GM21619 (cell line): ENCODE data around the gene ADAMTS13.
"Not testable (repeated sequence)": the region's sequence is repeated elsewhere in the genome, so short reads cannot be mapped to it uniquely, and the experiment has no call there.

Source experiments
- ATAC-seq: cut with Tn5 transposase; IDR thresholded peaks from one replicate; pipeline ENCODE4 v1.9.1; 2021; ENCODE audit not compliant: unreplicated experiment

ADAMTS13 gene

DNA sequence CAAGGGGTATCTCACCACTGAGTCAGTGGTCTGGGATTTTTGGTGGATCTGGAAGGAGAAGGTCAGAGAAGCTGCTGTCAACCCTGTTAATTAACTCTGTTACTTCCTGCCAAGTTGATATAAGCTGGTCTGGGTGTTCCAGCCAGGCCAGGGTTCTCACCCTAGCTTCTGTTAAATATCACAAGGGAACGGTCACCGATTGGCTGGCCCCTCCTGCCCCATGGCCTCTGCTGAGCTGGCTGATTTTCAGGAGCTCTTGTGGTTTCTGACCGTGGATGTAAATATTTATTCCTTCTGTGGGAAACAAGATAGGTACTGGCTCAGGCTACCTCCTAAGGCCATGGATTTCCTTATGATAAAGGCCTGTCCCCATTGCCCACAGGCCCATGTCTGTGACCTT, 1.0 kb downstream of the ADAMTS13 start:
- no peak for ATAC-seq

DNA sequence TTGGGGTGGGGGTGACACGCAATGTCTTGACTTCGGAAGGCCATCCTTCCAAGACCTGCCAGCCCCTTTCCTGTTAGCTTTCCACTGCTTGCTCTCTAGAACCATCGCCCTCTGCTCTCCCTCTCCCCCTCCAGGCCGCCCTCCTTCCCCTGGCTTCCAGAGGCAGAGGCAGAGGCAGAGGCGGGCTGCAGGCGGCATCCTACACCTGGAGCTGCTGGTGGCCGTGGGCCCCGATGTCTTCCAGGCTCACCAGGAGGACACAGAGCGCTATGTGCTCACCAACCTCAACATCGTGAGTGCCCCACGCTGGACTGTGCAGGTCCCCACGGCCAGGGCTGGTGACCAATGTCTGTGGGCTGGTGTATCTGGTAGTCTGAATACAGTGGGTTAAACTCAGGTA, 2.0 kb downstream of the ADAMTS13 start:
- ATAC-seq, result no peak

DNA sequence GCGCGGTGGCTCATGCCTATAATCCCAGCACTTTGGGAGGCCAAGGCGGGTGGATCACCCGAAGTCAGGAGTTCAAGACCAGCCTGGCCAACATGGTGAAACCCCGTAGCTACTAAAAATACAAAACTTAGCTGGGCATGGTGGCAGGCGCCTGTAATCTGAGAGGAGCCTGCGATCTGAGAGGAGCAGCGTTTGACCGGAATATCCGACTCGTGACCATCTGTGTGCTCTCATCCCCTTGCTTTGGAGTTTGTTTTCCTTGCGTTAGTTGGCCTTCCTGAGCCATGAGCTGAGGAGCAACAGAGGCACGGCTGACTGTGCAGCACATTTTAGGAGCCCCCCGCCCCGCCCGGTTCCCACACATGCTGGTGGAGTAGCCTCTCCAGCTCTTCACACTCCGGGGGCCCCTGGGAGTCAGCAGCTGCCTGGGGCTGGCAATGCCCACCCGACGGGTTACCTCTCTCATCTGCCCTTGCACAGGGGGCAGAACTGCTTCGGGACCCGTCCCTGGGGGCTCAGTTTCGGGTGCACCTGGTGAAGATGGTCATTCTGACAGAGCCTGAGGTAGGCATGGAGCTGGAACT, 3.0 kb downstream of the ADAMTS13 start:
- ATAC-seq, result no peak

DNA sequence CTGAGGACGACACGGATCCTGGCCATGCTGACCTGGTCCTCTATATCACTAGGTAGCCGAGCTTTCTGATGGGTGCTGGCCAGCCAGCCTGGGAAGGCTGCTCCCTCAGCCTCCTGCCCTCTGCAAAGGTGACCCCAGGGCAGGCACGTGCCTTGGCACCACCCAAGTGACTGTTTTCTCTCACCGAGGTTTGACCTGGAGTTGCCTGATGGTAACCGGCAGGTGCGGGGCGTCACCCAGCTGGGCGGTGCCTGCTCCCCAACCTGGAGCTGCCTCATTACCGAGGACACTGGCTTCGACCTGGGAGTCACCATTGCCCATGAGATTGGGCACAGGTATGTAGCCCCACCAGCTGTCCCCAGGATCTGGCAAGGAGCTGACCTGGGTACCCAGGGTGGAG, 3.8 kb downstream of the ADAMTS13 start:
- ATAC-seq, result no peak

DNA sequence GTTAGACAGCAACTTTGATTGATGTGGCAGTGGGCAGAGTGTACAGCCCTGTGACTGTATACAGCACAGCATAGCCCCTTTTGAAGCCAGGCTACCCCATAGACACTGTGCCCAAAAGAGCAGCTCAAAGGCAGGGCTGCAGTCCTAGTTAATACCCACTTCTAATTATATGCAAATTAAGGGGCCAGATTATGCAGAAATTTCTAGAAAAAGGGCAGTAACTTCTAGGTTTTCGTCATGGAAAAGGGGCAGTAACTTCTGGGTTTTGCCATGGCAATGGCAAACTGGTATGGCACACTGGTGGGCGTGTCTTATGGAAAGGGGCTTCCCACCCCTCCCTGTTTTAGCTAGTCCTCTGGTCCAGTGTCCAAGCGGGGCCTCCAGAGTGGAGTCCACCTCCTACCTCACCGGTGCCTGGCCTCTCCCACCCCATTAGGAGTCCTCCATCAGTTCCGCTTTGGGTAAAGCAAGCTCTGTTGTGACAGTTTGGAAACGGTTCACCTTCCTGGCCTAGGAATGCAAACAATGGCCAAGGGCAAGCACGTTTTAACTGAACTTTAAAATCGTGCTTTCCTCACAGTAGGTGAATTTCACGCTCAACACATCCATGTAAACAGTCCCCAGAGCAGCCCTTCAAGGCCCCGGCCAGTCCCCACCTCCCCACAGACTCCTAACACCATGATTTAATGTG, 5.6 kb downstream of the ADAMTS13 start:
- no peak for ATAC-seq

DNA sequence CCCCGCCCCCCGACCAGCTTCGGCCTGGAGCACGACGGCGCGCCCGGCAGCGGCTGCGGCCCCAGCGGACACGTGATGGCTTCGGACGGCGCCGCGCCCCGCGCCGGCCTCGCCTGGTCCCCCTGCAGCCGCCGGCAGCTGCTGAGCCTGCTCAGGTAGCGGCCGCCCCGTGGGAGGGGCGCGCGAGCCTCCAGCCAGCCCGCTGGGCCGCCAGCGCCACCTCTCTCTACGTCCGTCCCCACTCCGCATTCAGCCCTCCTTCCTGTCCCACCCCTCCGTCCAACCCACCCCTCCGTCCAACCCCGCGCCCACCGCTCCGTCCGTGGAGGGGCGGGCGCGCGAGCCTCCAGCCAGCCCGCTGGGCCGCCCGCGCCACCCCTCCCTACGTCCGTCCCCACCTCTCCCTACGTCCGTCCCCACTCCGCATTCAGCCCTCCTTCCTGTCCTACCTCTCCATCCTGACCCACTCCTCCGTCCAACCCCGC, 6.5 kb downstream of the ADAMTS13 start:
- no peak for ATAC-seq

DNA sequence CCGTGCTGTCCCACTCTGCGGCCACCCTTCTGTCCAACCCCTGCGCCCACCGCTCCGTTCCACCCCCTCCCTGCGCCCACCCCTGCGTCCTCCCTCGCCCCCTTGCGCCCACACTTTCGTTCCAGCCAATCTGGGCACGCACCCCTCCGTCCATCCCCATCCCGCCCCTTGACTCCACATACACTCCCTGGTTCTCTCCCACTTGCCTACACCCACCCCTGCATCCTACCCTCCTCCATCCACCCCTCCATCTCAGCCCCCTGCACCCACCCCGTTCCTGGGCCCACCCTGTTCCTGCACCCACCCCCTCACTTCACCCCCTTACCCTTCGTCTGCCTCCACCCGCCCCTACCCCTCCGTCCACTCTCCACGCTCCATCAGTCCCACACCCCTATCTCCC, 7.0 kb downstream of the ADAMTS13 start:
- no peak for ATAC-seq

DNA sequence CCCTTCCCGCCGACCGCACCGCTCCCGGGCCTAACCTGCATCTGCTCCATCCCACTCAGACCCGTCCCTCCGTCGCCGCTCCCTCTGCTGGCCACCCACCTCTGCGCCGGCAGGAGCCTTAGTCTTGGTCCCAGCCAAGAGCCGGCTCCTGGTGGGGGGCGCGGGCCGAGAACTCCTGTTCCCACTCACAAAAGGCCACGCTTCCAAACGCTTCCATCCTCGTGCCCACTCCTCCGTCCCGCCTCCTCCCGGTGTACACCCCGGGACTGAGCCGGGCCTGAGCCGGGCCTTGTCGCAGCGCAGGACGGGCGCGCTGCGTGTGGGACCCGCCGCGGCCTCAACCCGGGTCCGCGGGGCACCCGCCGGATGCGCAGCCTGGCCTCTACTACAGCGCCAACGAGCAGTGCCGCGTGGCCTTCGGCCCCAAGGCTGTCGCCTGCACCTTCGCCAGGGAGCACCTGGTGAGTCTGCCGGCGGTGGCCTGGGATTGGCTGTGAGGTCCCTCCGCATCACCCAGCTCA, 7.5 kb downstream of the ADAMTS13 start:
- ATAC-seq, result no peak

DNA sequence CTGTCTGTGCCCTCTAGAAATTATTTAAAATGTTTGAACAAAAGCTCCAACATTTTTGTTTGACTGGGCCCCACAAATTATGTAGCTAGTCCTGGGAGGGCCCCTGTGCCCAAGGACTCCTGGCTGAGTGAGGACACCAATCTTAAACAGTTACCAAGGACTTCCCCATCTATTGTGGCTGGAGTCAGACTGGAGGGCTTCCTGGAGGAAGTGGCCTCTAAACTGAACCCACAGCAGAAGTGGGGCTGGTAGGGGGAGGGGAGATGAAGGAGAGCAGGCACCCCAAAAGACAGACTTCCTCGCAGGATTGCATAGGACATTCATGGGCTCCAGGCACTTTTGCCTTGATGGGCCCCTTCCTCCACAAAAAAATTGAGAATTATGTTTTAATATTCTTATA, 8.1 kb downstream of the ADAMTS13 start:
- ATAC-seq, result no peak

DNA sequence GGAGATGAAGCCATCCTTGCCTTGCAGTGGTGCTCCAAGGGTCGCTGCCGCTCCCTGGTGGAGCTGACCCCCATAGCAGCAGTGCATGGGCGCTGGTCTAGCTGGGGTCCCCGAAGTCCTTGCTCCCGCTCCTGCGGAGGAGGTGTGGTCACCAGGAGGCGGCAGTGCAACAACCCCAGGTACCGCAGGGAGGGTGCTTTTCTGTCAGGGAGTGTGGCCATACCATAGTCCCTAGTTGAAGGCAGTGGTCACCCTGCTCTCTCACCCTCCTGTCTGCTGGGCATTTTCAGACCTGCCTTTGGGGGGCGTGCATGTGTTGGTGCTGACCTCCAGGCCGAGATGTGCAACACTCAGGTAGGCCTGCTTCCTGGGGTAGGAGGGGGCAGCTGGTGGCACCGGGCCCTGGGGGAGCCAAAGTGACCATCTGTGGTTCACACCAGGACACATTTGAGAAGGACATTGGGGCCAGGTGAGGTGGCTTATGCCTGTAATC, 11.2 kb downstream of the ADAMTS13 start:
- no peak for ATAC-seq

DNA sequence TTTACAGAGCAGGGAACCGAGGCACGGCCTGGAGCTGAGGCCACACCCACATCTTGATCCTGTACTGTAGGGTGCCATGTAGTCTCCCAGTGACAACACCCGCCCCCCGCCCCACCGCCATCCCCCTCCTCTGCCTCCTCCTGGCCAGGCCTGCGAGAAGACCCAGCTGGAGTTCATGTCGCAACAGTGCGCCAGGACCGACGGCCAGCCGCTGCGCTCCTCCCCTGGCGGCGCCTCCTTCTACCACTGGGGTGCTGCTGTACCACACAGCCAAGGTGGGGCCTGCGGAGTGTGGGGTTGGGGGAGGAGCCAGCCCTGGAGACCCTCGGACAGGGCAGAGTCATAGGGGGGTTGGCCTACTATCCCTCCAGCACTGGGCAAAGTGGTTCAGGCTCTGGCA, 14.5 kb downstream of the ADAMTS13 start:
- no peak for ATAC-seq

DNA sequence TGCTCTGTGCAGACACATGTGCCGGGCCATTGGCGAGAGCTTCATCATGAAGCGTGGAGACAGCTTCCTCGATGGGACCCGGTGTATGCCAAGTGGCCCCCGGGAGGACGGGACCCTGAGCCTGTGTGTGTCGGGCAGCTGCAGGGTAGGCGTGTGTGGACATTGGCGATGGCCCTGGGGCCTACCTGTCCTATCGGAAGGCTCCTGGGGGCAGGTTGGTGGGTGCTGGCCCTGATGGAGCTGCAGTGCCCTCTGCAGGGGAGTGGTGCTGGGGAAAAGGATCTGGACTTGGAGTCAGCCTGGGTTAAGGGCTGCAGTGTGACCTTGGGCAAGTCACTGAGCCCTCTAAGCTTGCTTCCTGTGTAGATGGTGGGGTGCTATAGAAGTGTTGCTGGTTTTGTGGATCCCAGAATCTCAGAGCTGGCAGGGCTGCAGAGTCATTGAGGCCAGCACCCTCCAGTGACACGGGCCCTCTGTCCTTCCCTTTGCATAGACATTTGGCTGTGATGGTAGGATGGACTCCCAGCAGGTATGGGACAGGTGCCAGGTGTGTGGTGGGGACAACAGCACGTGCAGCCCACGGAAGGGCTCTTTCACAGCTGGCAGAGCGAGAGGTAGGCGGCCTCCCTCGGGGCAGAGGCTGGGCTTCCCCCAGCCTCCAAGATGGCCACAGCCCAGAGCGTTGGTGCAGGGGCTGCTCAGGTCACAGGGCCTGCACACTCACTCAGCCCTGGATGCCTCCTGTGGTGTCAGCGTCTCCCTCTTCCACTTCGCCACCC, 15.8 kb downstream of the ADAMTS13 start:
- no peak for ATAC-seq

DNA sequence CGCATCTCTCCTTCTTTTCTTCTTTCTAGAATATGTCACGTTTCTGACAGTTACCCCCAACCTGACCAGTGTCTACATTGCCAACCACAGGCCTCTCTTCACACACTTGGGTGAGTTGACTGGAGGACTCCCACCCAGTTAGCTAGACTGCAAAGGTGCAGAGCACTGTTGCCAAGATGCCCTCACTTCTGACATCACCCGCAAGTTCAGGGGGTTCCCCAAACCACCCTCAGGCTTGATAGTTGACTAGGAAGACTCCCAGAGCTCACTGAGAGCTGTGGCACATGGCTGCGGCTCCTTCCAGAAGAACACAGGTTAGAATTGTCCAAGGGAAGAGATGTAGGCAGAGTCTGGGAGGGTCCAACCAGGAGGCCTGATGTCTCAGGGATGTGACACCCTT, 17.2 kb downstream of the ADAMTS13 start:
- ATAC-seq, result no peak

DNA sequence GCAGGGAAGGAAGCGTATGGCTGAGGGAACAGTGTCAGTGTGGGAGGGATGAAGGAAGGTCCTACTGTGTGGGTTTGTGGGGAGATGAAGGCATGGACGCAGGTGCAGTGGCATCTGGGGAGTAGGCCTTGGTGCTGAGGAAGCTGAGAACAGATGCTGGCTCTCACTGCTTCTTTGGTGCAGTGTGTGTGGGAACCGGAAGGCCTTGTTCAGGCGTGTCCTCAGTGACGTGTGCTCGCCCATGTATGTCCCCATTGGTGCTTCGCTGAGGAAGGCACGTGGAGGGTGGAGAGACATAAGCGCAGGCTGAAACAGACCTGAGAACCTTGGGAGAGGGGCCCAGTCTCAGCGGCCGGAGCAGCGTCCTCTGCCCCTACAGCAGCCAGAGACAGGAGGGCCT, 18.7 kb downstream of the ADAMTS13 start:
- no peak for ATAC-seq

DNA sequence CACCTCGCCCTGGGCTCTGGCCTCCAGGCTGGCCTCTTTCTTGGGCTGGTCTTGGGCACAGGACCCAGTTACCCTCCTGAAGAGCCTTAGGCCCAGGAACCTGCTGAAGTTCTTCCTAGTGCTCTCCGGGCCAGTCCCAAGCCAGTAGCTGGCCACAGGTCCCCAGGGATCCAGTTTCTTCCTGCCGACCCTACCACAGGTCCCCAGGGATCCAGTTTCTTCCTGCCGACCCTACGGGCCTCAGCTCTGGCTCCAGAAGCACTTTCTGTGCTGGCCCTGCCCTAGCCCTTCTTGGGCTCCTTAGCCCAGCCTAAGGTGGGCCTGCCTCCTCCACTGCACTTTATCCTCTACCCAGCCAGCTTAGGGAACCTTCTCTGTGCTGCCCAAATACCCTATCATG, 19.4 kb downstream of the ADAMTS13 start:
- no peak for ATAC-seq

DNA sequence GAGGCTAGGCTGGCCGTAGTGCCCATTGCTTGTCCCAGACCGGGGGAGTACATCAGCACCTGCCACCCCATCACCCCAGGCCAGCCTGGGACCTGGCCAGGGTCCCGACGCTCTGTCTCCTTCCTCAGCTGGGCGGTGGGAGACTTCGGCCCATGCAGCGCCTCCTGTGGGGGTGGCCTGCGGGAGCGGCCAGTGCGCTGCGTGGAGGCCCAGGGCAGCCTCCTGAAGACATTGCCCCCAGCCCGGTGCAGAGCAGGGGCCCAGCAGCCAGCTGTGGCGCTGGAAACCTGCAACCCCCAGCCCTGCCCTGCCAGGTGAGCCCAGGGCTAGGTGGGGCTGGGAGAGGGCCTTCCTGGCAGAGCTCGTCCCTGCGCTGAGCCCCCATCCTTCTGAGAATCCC, 21.1 kb downstream of the ADAMTS13 start:
- no peak for ATAC-seq

DNA sequence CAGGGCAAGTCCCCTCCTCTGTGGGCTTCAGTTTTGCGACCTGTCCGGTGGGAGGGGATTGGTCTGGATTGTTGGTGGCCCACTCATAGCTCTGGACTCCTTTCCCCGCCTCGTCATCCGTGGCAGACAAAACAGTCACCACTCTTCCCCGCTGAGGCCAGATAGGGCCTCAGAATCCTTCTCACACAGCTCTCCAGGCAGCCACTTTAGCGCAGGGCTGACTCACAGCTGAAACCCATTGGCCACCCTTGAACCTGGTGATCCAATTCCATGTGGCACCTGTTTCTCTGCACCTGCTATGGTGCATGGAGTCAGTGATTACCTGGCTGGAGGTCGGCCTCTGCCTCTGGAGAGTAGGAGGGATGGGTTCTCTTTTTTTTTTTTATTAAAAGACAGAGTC, 21.8 kb downstream of the ADAMTS13 start:
- ATAC-seq, result no peak

DNA sequence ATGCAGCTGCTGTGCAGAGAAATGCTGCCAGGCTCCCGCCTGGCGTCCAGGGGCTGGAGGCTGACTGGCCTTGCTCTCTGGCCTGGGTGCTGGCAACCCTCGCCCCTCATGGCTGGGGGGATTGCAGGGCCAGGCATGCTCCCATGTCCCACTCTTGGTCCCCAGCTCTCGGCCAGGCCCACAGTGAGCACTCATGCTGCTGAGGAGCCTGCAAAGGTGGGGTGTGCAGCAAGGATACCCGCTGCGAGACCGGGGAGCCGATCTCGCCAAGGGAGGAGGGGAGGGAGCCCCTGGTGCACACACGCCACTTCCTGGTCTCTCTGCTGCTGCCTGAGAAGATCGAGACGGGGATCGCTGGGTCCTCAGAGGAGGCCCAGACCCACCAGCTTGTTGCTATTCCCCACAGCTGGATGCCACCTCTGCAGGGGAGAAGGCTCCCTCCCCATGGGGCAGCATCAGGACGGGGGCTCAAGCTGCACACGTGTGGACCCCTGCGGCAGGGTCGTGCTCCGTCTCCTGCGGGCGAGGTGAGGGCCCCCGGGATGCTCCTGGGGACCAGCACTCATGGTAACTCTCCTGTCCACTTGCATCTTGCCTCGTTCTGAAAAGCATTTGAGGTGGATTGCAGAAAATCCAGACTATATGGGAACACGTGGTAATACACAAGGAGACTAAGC, 23.3 kb downstream of the ADAMTS13 start:
- ATAC-seq, result no peak

DNA sequence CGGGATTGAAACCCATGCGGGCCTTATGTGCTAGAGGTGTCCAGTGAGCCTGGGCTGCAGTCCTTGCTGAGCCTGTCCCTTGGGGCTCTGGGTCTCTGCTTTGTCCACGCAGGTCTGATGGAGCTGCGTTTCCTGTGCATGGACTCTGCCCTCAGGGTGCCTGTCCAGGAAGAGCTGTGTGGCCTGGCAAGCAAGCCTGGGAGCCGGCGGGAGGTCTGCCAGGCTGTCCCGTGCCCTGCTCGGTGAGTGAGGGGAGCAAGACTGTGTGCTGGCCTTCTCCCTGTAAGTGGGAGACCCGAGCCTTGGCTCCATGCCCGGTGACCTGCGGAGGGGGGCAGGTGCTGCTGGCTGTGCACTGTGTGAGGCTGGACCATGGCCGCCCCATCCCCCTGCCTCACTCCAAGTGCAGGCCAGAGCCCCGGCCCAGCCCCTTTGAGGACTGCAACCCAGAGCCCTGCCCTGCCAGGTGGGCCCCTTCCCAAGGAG, 26.4 kb downstream of the ADAMTS13 start:
- ATAC-seq, result no peak

DNA sequence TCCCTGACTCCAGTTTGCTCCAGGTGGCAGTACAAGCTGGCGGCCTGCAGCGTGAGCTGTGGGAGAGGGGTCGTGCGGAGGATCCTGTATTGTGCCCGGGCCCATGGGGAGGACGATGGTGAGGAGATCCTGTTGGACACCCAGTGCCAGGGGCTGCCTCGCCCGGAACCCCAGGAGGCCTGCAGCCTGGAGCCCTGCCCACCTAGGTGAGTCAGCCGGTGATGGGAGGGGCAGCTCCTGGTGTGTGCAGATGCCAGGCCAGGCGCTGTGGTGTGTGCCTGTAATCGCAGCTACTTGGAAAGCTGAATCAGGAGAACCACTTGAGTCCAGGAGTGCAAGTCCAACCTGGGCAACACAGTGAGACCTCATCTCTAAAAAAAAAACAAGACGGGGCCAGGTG, 27.6 kb downstream of the ADAMTS13 start:
- ATAC-seq, result no peak

DNA sequence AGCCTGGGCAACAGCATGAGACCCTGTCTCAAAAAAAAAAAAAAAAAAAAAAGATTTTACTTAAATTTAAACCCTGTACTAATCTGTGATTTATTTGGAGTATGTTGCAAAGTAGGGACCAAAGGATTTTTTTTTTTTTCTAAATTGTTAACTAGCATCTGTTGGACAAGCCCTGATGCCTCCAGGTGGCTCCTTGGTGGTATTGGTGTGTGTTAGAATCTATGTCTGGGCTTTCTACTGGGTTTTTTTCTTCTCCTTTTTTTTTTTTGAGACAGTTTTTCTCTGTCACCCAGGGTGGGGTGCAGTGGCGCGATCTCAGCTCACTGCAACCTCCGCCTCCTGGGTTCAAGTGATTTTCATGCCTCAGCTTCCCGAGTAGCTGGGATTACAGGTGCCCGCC, 29.7 kb downstream of the ADAMTS13 start:
- ATAC-seq, result not testable (repeated sequence)
